ENCODE results near the gene BMAL1. TPM values are rescaled to one million over a fixed set of nuclear protein-coding genes. Genes with fewer than 3 reads are reported as not detected.

BMAL1 gene
- total and polyA plus RNA-seq, 2 of the 8 experiments (the other 6 are each of a cell fraction or from before 2014, with no cell fraction given), result 6.8 to 6.9 TPM

GRCh38 chr11:13343067-13343466, 65.5 kb downstream of the BMAL1 start:
- ChIA-PET POLR2A (ENCODE audit: partially characterized antibody) (no interaction called here), CTCF (ENCODE audit: partially characterized antibody) (interaction anchor here (0.6 to 5.8 kb wide), 27 partner anchors 9 to 168 kb away, joined by 3 to 66 read pairs (median 9); no protein-coding TSS in a partner anchor)
- Histone ChIP-seq H2BK120ac (replicated peaks; ENCODE audit: low read depth, low read length) (no peak overlapping the region), H4K91ac (replicated peaks; ENCODE audit: insufficient read length, low read length) (no peak overlapping the region), H3K4me1 (replicated peaks in 1 of 4; ENCODE audit: control insufficient read depth in 3 of 4, insufficient read depth in 4 of 4, low read length in 3 of 4) (peaks cover 0 to 3% (median 0%) of the 10 kb centered on the region in 4 experiments; a peak in 2 of 7 replicates), H2BK5ac (ENCODE audit: low read depth, low read length) (no peak overlapping the region), H3K79me1 (ENCODE audit: low read depth, low read length) (no peaks in the 10 kb centered on the region; the same call in 1 of the 2 replicates), H3K27ac (ENCODE audit: low read depth, low read length) (no peak overlapping the region), H3K14ac (ENCODE audit: insufficient read length) (no peak overlapping the region), H4K20me1 (replicated peaks in 1 of 2; ENCODE audit: control insufficient read depth in 1 of 2, insufficient read depth in 2 of 2, low read length in 2 of 2) (no peaks in the 10 kb centered on the region), H4K5ac (ENCODE audit: insufficient read length, low read depth, low read length) (no peak overlapping the region), H3K9me3 (ENCODE audit: insufficient read depth in 2 of 2, low read depth in 1 of 2, low read length in 1 of 2) (peaks cover 0 to 4% of the 10 kb centered on the region in 2 experiments; a peak in 1 of 4 replicates), H3K9ac (replicated peaks in 1 of 4; ENCODE audit: extremely low read depth in 1 of 4, low read depth in 3 of 4, low read length in 3 of 4) (no peak overlapping the region), H3K4ac (replicated peaks; ENCODE audit: insufficient read length, low read depth, low read length) (no peak overlapping the region), H4K8ac (ENCODE audit: extremely low read depth, insufficient read depth, low read length) (no peak overlapping the region), H3K4me3 (ENCODE audit: extremely low read depth in 1 of 4, insufficient read depth in 2 of 4, low read depth in 3 of 4, low read length in 4 of 4) (no peak overlapping the region), H3K23me2 (ENCODE audit: low read depth, low read length) (no peaks in the 10 kb centered on the region), H3K18ac (ENCODE audit: extremely low read depth, low read length) (no peak overlapping the region), H3K36me3 (ENCODE audit: control insufficient read depth in 2 of 4, insufficient read depth in 4 of 4, low read length in 3 of 4) (no peaks in the 10 kb centered on the region), H2AK5ac (ENCODE audit: low read depth, low read length) (no peak overlapping the region), H2BK20ac (ENCODE audit: low read length) (no peak overlapping the region), H3K27me3 (replicated peaks in 1 of 4; ENCODE audit: control insufficient read depth in 3 of 4, extremely low read depth in 1 of 4, insufficient read depth in 3 of 4, low read length in 3 of 4) (no peaks in the 10 kb centered on the region), H2AFZ (ENCODE audit: low read length) (no peak overlapping the region), H3K23ac (ENCODE audit: insufficient read length) (no peak overlapping the region), H3K4me2 (ENCODE audit: insufficient read depth in 1 of 2, low read depth in 2 of 2, low read length in 2 of 2) (no peak overlapping the region), H3K79me2 (ENCODE audit: control insufficient read depth in 1 of 2, insufficient read depth in 2 of 2, low read length in 2 of 2) (no peaks in the 10 kb centered on the region; a peak in 1 of 4 replicates), H2BK12ac (ENCODE audit: low read depth, low read length) (no peak overlapping the region), H2BK15ac (ENCODE audit: low read length) (no peak overlapping the region), H3K56ac (replicated peaks; ENCODE audit: insufficient read length, low read depth, low read length) (no peak overlapping the region)
- FAIRE-seq (no peak), DNase-seq (ENCODE audit: low read depth in 1 of 2, low spot score in 2 of 2) (no peak)
- 88% methylated on average over 4 of the region's 4 CpGs; no CpG with 5 or more reads in 1 of the 2 experiments for WGBS, 2 experiments (ENCODE audit: extremely low coverage in 1 of 2, insufficient coverage in 1 of 2, insufficient read length in 1 of 2, insufficient replicate concordance in 2 of 2, low coverage in 1 of 2, low lambda C conversion rate in 2 of 2, missing lambda C conversion rate in 1 of 2)
- no peak for TF ChIP-seq SP4 (IDR thresholded peaks at IDR 0.05; ENCODE audit: low read length)
- TF ChIP-seq CEBPB (IDR thresholded peaks at IDR 0.05; ENCODE audit: low read depth, low read length), result no peak

Data from H1 (cell line).